Stromal cell of bone marrow (primary cell): ENCODE measurements around the gene SLC16A13.
"Not testable (repeated sequence)": the region's sequence is repeated elsewhere in the genome, so short reads cannot be mapped to it uniquely, and the experiment has no call there.

ENCODE experiments used
- DNase-seq: peaks from one replicate; pipeline ENCODE4 v3.0.0-alpha.2; 2012; ENCODE audit warnings: low read depth

SLC16A13 gene

GRCh38 chr17:7035591-7036368, at the start of gene SLC16A13:
TSS of gene SLC16A13 (plus strand) at chr17:7036015. CDS start at chr17:7036383, 368 bp downstream.
- peak; percentile 94 for DNase-seq

DNA sequence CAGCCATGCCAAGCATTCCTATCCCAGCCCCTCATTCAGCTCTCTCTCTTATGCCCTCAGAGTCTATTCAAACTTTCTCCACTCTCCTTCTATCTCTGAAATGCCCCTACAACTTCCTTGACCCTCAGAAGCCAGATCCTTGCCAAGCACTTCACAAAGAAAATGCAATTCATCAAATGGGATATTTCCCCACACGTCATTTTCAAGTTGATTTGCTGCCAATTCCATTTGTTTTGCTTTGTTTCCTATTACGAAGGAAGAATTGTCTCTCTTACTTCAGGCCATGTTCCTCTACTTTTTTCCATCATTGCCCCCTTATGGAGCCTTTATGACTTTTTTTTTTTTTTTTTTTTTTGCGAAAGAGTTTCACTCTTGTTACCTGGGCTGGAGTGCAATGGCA, 49.1 kb upstream of the SLC16A13 start:
- no peak for DNase-seq

- no peak for DNase-seq
Observed at GRCh38 chr17:6989779-6990178, 46.0 kb upstream of the SLC16A13 start.

DNA sequence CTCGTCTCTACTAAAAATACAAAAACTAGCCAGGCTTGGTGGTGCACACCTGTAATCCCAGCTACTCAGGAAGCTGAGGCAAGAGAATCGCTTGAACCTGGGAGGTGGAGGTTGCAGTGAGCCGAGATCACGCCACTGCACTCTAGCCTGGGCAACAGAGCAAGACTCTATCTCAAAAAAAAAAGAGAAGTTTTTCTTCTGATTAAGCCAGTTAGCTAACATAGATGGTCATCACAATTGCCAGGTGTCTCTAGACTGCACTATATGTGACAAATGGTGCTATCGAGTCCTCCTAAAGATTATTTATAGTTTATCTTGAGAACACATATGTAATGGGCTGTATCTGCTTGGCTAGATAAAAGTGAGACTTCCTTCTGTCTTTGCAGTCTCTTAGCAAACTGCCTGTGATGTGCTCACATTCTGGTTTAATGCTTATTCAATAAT, 42.2 kb upstream of the SLC16A13 start:
- not testable (repeated sequence) for DNase-seq

GRCh38 chr17:6994118-6994598, 41.7 kb upstream of the SLC16A13 start:
- no peak for DNase-seq

DNA sequence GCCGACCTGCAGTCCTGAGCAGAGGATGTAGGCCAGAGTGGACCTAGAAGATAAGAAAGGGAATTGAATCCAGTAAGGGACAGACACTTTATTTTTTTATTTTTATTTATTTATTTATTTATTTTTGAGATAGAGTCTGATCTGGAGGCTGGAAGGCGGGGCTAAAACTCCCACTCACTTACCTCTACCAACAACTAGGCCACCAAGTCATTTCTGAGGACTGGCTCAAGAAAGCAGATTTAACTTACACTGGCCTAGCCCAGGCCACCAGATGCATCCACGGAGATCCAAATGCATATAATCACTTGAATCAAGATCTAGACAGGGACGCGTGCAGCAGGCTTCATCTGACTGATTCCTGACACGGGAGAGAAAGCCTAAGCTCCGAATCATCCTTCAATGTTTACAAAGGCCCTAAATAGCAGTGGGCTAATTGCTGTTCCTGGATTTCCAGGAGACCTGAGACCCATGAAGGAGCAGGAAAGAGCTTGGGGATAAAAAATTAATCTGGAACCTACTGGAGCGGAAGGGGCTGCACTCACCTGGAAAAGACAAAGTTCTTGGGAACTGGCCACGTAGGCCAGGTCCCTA, 41.1 kb upstream of the SLC16A13 start:
- no peak for DNase-seq

DNA sequence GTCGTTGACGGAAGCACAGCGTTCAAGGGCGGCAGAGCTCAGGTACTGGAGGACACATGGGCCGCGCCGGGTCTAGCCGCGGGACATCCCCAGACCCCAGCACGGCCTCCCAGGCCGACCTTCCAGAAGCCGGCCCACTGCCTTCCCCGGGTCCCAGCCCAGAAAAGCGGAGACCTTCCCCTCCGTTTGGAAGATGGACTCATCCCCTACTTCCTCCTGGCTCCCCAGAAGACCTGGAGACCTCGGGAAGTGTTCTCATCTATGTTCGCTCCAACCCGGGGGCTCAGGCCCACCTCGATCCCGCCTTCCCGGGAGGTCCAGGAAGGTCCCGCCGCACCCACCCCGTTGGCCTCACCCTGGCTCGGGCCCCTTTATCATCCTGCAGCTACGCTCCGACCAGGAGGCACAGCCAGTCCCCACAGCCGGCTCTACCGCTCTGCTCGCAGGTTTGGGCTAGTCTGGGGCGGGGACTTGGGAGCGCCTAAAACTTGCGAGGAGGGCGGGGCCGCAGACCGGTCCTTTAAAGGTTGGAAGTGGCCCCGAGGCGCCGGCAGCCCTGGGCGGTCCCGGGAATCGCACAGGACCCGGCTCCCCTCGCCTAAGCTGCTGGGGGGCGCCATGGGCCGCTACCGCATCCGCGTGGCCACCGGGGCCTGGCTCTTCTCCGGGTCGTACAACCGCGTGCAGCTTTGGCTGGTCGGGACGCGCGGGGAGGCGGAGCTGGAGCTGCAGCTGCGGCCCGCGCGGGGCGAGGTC, 40.1 kb upstream of the SLC16A13 start, which contains the start of gene ALOX12:
Gene ALOX12, plus strand, starts transcription at position 550 of the 756 bp plus-strand sequence. Its CDS starts 69 bp downstream, at position 619.
- DNase-seq, result no peak

DNA sequence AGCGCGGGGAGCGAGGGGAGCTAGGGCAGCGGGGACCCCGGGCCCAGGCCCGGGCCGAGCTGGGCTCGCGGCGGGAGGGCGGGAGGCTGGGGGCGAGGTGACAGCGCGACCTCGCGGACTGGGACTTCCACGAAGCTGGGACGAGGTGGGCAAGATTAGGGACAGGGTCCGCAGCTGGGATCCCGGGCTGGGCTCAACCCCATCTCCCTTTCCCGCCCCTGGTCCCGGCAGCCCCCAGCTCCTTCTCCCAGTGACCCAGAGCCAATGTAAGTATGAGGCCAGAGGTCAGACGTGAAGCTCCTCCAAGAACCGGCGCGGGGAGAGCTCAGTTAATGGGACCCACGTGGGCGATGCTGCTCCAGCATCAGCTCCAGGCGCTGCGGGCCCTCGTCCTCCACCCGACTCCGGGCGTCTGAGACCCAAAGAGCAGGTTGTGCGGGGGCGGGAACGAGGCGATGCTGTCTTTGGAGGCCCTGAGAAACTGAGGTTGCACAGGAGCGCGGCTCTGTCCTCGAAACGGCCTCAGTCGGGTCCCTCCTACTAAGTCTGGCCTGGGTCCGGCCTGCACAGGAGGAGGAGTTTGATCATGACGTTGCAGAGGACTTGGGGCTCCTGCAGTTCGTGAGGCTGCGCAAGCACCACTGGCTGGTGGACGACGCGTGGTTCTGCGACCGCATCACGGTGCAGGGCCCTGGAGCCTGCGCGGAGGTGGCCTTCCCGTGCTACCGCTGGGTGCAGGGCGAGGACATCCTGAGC, 39.4 kb upstream of the SLC16A13 start:
- DNase-seq, result no peak

GRCh38 chr17:6997171-6997570, 38.6 kb upstream of the SLC16A13 start:
- no peak for DNase-seq

GRCh38 chr17:6998855-6999508, 36.8 kb upstream of the SLC16A13 start:
- no peak for DNase-seq

- no peak for DNase-seq
Observed at GRCh38 chr17:7001318-7001961, 34.4 kb upstream of the SLC16A13 start.

GRCh38 chr17:7002288-7003047, 33.3 kb upstream of the SLC16A13 start:
- no peak for DNase-seq

GRCh38 chr17:7003745-7004144, 32.1 kb upstream of the SLC16A13 start:
- no peak for DNase-seq

DNA sequence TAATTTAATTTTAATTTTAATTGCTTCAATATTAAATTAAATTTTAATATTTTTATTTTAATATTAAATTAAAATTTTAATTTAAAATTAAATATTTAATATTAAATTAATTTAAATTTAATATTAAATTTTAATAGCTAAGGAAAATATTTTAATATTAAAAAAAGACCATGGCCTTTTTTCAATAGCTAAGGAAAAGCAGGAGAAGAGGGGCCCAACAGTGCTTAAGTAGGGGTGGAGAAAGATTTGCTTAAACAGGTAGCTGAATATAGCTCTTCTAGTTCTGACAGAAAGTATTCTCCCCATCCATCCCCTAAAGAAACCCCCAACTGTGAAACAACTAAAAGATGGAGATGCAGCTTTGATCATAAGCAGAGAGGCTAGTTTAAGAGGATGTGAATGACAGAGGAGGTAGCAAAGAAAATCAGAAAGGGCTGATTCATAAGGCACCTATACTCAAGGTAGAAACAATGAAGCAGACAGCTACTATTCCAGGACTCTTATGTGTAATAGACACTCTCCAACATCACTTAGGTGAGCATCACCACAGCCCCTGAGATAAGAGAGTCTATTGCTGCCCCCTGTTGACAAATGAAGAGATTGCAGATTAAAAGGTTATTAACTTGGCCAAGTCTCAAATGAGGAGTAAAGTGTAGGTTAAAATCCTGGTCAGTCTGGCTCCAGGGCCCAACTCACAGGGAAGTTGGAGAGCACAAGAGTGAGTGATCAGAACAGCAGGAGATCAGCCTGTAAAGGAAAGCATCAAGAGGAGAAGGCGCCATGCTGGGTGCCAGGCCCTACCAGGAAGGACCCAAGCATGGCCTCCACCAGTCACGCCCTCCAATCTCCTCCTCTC, 31.2 kb upstream of the SLC16A13 start:
- peak; percentile 36 for DNase-seq

GRCh38 chr17:7005716-7006115, 30.1 kb upstream of the SLC16A13 start:
- no peak for DNase-seq

DNA sequence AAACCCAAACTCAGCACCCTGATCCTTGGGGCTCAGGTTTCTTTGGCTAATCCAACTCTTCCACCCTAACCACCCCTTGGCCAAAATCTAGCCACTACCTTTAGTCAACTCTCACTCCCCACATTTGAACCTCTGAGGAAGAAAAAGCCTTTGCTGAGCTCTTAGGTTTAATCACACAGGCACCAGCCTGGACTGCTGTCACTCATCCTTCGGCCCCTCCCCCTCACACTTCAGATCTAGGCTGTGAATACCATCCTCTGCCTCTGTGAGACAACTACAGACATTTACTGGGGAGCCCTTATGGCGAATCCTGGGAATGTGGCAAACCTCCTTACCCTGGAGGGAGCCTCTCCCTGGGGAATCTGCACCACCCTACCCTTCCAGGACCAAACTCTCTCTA, 28.7 kb upstream of the SLC16A13 start:
- no peak for DNase-seq

- no peak for DNase-seq
Observed at GRCh38 chr17:7010523-7010922, 25.3 kb upstream of the SLC16A13 start.

GRCh38 chr17:7011415-7011814, 24.4 kb upstream of the SLC16A13 start:
- DNase-seq, result no peak

DNA sequence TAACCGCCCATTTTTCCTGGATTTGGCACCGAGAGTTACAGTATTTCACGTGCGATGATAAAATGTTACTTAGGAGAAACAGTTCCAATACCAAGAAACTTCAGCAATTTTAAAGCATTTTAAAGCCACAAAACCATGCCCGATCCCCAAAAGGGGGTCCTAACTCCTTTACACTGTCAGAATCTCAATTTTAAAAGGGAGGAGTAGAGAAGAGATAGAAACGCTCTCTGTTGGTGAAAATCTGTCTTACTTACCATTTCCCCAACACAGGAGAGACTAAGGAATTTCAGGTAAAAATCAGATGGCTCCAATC, 23.9 kb upstream of the SLC16A13 start:
- DNase-seq, result no peak
